Prostate gland (tissue), 2 donors: Measurements from ENCODE around the gene ADGB. TPM values are rescaled to one million over a fixed set of nuclear protein-coding genes. Genes with fewer than 3 reads are reported as not detected.

Experiments used
- DNase-seq: peaks from one replicate; pipeline ENCODE4 v3.0.0-alpha.2; 2019; ENCODE audit warnings: low spot score
- H3K27ac ChIP-seq, 2 donors: fragments of 200-600 bp; sonication (generic); 2 replicates each; pipeline ENCODE4 v1.5.1; 2017 to 2019
- H3K27me3 ChIP-seq: fragments of 200-600 bp; sonication (generic); replicated peaks from 2 replicates; pipeline ENCODE4 v1.5.1; 2019; ENCODE audit not compliant: insufficient read depth
- H3K36me3 ChIP-seq, 2 donors: fragments of 200-600 bp; sonication (generic); 1 replicate in 1 of 2; 2 replicates in 1 of 2; pipeline versions ENCODE4 v1.5.1 to v1.8.1; 2017 to 2019
- H3K4me1 ChIP-seq: fragments of 200-600 bp; sonication (generic); replicated peaks from 2 replicates; pipeline ENCODE4 v1.5.1; 2019
- H3K4me3 ChIP-seq, 2 donors: fragments of 200-600 bp; sonication (generic); 2 replicates each; pipeline ENCODE4 v1.5.1; 2017 to 2019
- H3K9me3 ChIP-seq: fragments of 200-600 bp; sonication (generic); 2 replicates; pipeline ENCODE4 v1.5.1; 2017
- CTCF ChIP-seq, 4 experiments: fragments of 200-600 bp in 2 of 4; fragments of 450-650 bp in 2 of 4; sonication (generic) in 2 of 4; IDR thresholded peaks; 1 replicate in 3 of 4; 2 replicates in 1 of 4; pipeline ENCODE4 v1.5.1; 2016 to 2019; ENCODE audit warnings: antibody characterized with exemption in 4 of 4, mild to moderate bottlenecking in 2 of 4, moderate library complexity in 2 of 4
- POLR2A ChIP-seq: fragments of 450-650 bp; IDR thresholded peaks from one replicate; pipeline ENCODE4 v1.6.1; 2016; ENCODE audit warnings: antibody characterized with exemption, mild to moderate bottlenecking
- POLR2AphosphoS5 ChIP-seq: sonication (generic); formaldehyde crosslinking; IDR thresholded peaks from one replicate; pipeline ENCODE4 v1.6.1; 2017; ENCODE audit warnings: antibody characterized with exemption
- WGBS: methylation state at CpG from one replicate; pipeline ENCODE4 v1.1.5; 2018; 5-methylcytosine and 5-hydroxymethylcytosine counted together
- intact Hi-C: fragments of 100-400 bp; cut with DNase I; formaldehyde crosslinking; loops from one replicate; pipeline ENCODE4 v1.14.2; 2022
- total RNA-seq, 2 donors: library from RNA; depleted of rRNA; stranded (reverse); fragments of >200 nt; gene quantifications; one replicate each; pipeline ENCODE4 v1.1.0, GENCODE V29; 2016

Gene ADGB
- total RNA-seq, 2 donors from 2014 or later, result 8.1 TPM; not detected in 1

GRCh38 chr6:146829792-146830565 is 231.2 kb downstream of the ADGB start:
- Histone ChIP-seq H3K4me3 (no peak overlapping the region), H3K27ac (no peak overlapping the region), H3K36me3 (no peaks in the 10 kb centered on the region), H3K4me1 (no peaks in the 10 kb centered on the region), H3K9me3 (no peaks in the 10 kb centered on the region), H3K27me3 (no peaks in the 10 kb centered on the region)
- intact Hi-C loops, result no loop called here
- WGBS, result 100% methylated on average over 1 of the region's 1 CpG
- DNase-seq, result no peak
- TF ChIP-seq POLR2AphosphoS5 (no peak), CTCF (IDR thresholded peaks at IDR 0.05) (no peak)

- TF ChIP-seq POLR2AphosphoS5, result no peak
- no peak for TF ChIP-seq POLR2A
- H3K27me3 ChIP-seq, result no peaks in the 10 kb centered on the region
- no peaks in the 10 kb centered on the region for H3K9me3 ChIP-seq
- no peak overlapping the region for H3K4me3 ChIP-seq
- 54% methylated on average over 3 of the region's 3 CpGs for WGBS
- DNase-seq, result no peak
- intact Hi-C loops, result no loop called here
- H3K4me1 ChIP-seq, result no peaks in the 10 kb centered on the region
- H3K27ac ChIP-seq, result no peak overlapping the region
- no peaks in the 10 kb centered on the region for H3K36me3 ChIP-seq
These were observed 234.4 kb downstream of the ADGB start for GRCh38 chr6:146833157-146833556.

GRCh38 chr6:146840216-146840615 is 241.4 kb downstream of the ADGB start:
- Histone ChIP-seq H3K9me3 (no peaks in the 10 kb centered on the region), H3K4me1 (no peaks in the 10 kb centered on the region), H3K4me3 (no peak overlapping the region), H3K36me3 (no peaks in the 10 kb centered on the region), H3K27me3 (no peaks in the 10 kb centered on the region), H3K27ac (no peak overlapping the region)
- 85% methylated on average over 1 of the region's 1 CpG for WGBS
- DNase-seq, result no peak
- intact Hi-C loops, result no loop called here
- TF ChIP-seq CTCF (IDR thresholded peaks at IDR 0.05), result no peak

- Histone ChIP-seq H3K27ac (no peak overlapping the region), H3K27me3 (no peaks in the 10 kb centered on the region), H3K36me3 (no peaks in the 10 kb centered on the region), H3K4me1 (no peaks in the 10 kb centered on the region), H3K4me3 (no peak overlapping the region), H3K9me3 (no peaks in the 10 kb centered on the region)
- intact Hi-C loops, result no loop called here
- DNase-seq, result no peak
- WGBS, result 92% methylated on average over 3 of the region's 3 CpGs
- TF ChIP-seq CTCF (IDR thresholded peaks at IDR 0.05) (no peak), POLR2A (no peak), POLR2AphosphoS5 (no peak)
These were observed 241.9 kb downstream of the ADGB start for GRCh38 chr6:146840641-146841040.

- Histone ChIP-seq H3K4me1 (no peaks in the 10 kb centered on the region), H3K27me3 (no peaks in the 10 kb centered on the region), H3K4me3 (no peak overlapping the region), H3K27ac (no peak overlapping the region), H3K36me3 (no peaks in the 10 kb centered on the region), H3K9me3 (no peaks in the 10 kb centered on the region)
- WGBS, result 37% methylated on average over 1 of the region's 1 CpG
- DNase-seq, result no peak
- TF ChIP-seq CTCF (IDR thresholded peaks at IDR 0.05) (no peak), POLR2AphosphoS5 (no peak), POLR2A (no peak)
- intact Hi-C loops, result no loop called here
These were observed 248.7 kb downstream of the ADGB start for GRCh38 chr6:146847426-146847825.
